RWPE1 (cell line): Measurements from ENCODE around the gene CPHXL.

Source experiments
- CTCF ChIA-PET: fragments of 350-600 bp; sonication (Branson Sonifier 250); formaldehyde crosslinking; extraction: SDS; loops from one replicate; lab custom pipeline; 2021; lab: Yijun Ruan, JAX
- POLR2A ChIA-PET: fragments of 400-600 bp; formaldehyde crosslinking; extraction: SDS; loops from one replicate; lab custom pipeline; 2020; ENCODE audit warnings: antibody characterized with exemption; ENCODE audit not compliant: low non-redundant PET; lab: Yijun Ruan, JAX
- DNase-seq: peaks from one replicate; pipeline ENCODE4 v3.0.0; 2012; ENCODE audit warnings: low spot score
- H3K27ac ChIP-seq: fragments of 450-650 bp; 2 replicates; pipeline ENCODE4 v1.5.1; 2017
- TF ChIP-seq, protein P1 (sequence below): fragments of 450-650 bp; conservative IDR thresholded peaks from 2 replicates; pipeline ENCODE4 v1.5.1; 2017; ENCODE audit warnings: low read depth, mild to moderate bottlenecking

Gene CPHXL

DNA sequence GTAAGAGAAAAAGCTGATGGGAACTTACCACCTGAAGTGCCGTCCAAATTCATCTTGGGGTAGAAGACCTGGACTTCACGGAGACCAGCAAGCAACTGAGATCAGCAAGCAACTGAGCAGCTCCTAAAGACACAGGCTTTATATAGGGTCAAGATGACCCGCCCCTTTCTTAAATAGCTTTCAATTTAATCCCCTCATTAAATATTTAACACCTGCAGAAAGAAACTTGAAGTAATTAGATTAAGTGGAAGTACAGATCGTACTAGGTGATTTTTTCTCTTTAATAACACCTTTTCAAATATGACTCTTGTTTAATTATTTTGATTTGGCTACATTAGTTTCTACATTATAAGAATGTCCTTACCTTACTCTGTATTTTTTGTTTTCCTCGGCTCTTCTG, at the start of gene CPHXL:
Gene CPHXL, minus strand, starts transcription at position 101 of the 400 bp plus-strand sequence. Its CDS starts 48 bp downstream, at position 53.
- no peak for DNase-seq
- ChIA-PET POLR2A (no interaction called here), CTCF (no interaction called here)
- TF ChIP-seq, protein P1, sequence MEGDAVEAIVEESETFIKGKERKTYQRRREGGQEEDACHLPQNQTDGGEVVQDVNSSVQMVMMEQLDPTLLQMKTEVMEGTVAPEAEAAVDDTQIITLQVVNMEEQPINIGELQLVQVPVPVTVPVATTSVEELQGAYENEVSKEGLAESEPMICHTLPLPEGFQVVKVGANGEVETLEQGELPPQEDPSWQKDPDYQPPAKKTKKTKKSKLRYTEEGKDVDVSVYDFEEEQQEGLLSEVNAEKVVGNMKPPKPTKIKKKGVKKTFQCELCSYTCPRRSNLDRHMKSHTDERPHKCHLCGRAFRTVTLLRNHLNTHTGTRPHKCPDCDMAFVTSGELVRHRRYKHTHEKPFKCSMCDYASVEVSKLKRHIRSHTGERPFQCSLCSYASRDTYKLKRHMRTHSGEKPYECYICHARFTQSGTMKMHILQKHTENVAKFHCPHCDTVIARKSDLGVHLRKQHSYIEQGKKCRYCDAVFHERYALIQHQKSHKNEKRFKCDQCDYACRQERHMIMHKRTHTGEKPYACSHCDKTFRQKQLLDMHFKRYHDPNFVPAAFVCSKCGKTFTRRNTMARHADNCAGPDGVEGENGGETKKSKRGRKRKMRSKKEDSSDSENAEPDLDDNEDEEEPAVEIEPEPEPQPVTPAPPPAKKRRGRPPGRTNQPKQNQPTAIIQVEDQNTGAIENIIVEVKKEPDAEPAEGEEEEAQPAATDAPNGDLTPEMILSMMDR, result no peak
- H3K27ac ChIP-seq, result no peak within 1 kb of the TSS

DNA sequence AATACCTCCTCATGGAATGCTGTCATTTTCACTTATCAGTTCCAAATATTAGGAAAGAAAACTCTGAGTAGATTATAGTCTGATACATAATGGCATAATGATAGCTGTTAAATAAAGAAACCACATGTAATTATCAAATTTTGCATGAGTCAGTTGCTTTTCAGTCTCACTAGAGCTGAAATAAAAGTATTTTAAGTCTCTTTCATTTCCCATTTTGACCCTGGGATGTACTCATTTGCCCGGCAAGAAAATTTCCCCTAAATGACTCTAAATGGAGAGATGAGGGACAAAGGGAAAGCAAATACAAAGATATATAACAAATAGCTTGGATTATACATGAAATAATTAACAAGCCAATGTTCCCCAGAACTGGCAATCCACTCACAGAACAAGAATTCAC, 47.9 kb upstream of the CPHXL start:
- TF ChIP-seq, protein P1, result no peak
- POLR2A ChIA-PET, result no interaction called here
- no peak overlapping the region for H3K27ac ChIP-seq
- no peak for DNase-seq
- CTCF ChIA-PET, result interaction anchor here (0.7 kb wide), 1 partner anchor 753 kb away, joined by 4 read pairs; no protein-coding TSS in a partner anchor

DNA sequence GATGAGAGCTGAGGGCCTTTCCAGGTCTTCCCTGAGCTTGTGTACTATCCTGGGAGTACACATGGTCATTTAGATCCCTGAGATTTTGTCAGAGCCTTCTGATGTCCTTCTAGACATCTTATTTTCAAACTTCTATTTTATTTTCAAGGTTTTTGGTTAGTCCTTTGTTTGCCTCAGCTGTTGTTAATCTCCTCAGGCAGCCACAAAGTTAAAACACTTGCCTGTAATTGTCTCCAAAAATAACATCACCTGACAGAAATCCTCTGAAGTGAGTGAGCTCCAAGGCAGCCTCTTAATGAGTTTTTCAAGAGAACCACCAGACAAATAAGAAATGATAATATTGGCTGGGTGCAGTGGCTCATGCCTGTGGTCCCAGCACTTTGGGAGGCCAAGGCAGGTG, 43.8 kb upstream of the CPHXL start:
- TF ChIP-seq, protein P1, result no peak
- H3K27ac ChIP-seq, result no peak overlapping the region
- POLR2A ChIA-PET, result no interaction called here
- no peak for DNase-seq
- CTCF ChIA-PET, result interaction anchor here (0.7 to 0.9 kb wide), 2 partner anchors 1161 to 1402 kb away, joined by 3 to 6 read pairs; no protein-coding TSS in a partner anchor

DNA sequence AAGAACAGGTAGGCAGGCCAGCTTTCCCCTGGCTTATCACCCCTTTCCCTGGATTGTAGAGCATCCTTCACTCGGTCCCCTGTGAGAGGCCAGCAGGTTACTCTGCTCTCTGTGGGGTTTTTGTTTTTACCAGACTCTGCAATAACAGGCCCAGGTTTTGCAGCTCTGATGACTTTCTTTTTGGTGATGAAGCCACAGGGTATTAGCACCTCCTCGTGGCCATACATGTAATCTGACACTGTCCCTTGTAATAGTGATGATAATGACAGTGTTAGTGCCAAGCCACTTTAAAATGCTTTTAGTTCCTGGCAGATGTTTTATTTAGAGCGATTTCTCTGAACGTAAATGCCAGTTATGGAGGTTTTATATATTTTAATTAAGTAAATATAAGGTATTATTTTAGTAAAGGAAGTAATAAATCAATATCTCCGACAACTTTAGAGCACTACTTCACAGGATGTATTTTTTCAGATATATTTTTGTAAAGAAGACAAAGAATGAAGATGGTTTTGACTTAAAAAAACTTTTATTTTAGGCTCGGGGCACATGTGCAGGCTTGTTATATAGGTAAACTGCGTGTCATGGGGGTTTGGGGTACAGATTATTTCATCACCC, 38.0 kb upstream of the CPHXL start:
- no peak overlapping the region for H3K27ac ChIP-seq
- CTCF ChIA-PET, result interaction anchor here (0.6 to 1.6 kb wide), 14 partner anchors 8 to 1407 kb away, joined by 3 to 7 read pairs (median 3); partner anchors contain the start of gene TERF2IP
- peak; percentile 51 for DNase-seq
- POLR2A ChIA-PET, result interaction anchor here (0.8 kb wide), 1 partner anchor 113 kb away, joined by 3 read pairs; no protein-coding TSS in a partner anchor
- TF ChIP-seq, protein P1, result peak; percentile 78

DNA sequence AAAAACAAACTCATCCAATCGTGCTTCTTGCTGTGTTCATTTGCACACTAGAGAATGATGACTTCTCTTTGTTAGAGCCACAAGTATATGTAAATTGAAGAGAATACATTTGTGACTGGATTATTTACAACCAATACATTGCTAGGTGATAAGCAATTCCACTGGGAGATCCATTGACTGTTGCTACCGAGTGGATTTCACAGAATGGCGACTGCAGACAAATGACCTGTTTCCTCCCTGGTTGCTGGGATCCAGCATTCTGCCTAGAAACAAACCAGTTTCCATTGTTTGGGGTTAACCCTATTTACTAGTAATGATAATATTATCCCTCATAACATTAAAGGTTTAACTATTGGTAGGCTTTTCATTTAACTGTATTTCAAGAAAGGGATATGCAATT, 36.9 kb upstream of the CPHXL start:
- DNase-seq, result no peak
- TF ChIP-seq, protein P1, result no peak
- ChIA-PET POLR2A (interaction anchor here (0.8 kb wide), 1 partner anchor 112 kb away, joined by 3 read pairs; no protein-coding TSS in a partner anchor), CTCF (interaction anchor here (0.6 to 1.6 kb wide), 5 partner anchors 18 to 1409 kb away, joined by 3 to 9 read pairs (median 6); no protein-coding TSS in a partner anchor)
- no peak overlapping the region for H3K27ac ChIP-seq

DNA sequence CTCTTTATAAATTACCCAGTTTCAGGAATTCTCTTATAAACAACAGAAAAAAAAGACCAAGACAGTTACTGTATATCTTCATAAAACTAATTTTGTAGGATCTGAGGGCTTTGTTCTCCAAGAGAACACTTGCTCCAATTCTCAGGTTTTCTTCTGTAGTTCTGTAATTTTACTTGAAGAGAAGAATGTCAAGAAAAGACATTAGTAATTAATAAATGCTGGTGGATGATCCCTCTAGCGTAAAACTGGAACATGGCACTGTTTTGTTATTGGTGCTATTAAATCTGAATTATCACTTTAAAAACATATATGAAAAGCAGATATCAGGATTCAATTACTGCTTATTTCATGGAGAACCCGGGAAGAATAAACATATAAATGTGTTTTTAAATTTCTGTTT, 36.5 kb upstream of the CPHXL start:
- H3K27ac ChIP-seq, result no peak overlapping the region
- POLR2A ChIA-PET, result no interaction called here
- CTCF ChIA-PET, result no interaction called here
- DNase-seq, result no peak
- TF ChIP-seq, protein P1, result no peak
